Esophagus muscularis mucosa (tissue), 4 donors: ENCODE measurements around the gene CCDC194. TPM values are rescaled to one million over a fixed set of nuclear protein-coding genes. Genes with fewer than 3 reads are reported as not detected.

Experiments used
- DNase-seq: peaks from one replicate; pipeline ENCODE4 v3.0.0-alpha.2; 2017; ENCODE audit errors: extremely low spot score
- H3K27ac ChIP-seq, 4 donors: fragments of 200-600 bp; sonication (generic); replicated peaks in 1 of 4; 1 replicate in 3 of 4; 2 replicates in 1 of 4; pipeline ENCODE4 v1.5.1; 2016 to 2019; ENCODE audit warnings: mild to moderate bottlenecking in 1 of 4
- H3K27me3 ChIP-seq, 4 donors: fragments of 200-600 bp; sonication (generic); one replicate each; pipeline versions ENCODE4 v1.5.1 to v1.6.0; 2016 to 2019
- H3K36me3 ChIP-seq, 4 donors: fragments of 200-600 bp; sonication (generic); one replicate each; pipeline ENCODE4 v1.5.1; 2016 to 2019
- H3K4me1 ChIP-seq, 4 donors: fragments of 200-600 bp; sonication (generic); one replicate each; pipeline ENCODE4 v1.5.1; 2016 to 2019
- H3K4me3 ChIP-seq, 4 donors: fragments of 200-600 bp; sonication (generic); 1 replicate in 2 of 4; 2 replicates in 2 of 4; pipeline ENCODE4 v1.5.1; 2016 to 2019; ENCODE audit warnings: mild to moderate bottlenecking in 4 of 4, moderate library complexity in 1 of 4
- H3K9me3 ChIP-seq, 4 donors: fragments of 200-600 bp; sonication (generic); 1 replicate in 3 of 4; 2 replicates in 1 of 4; pipeline ENCODE4 v1.5.1; 2016 to 2019
- EP300 ChIP-seq: sonication (generic); formaldehyde crosslinking; IDR thresholded peaks from one replicate; pipeline ENCODE4 v1.6.1; 2017; ENCODE audit warnings: antibody characterized with exemption
- POLR2A ChIP-seq: fragments of 450-650 bp; IDR thresholded peaks from one replicate; pipeline ENCODE4 v1.6.1; 2017; ENCODE audit warnings: antibody characterized with exemption, moderate library complexity, mild to moderate bottlenecking, low read depth
- POLR2AphosphoS5 ChIP-seq, 2 donors: sonication (generic); formaldehyde crosslinking; IDR thresholded peaks; one replicate each; pipeline ENCODE4 v1.6.1; 2017; ENCODE audit warnings: antibody characterized with exemption in 2 of 2
- WGBS: methylation state at CpG from one replicate; pipeline ENCODE4 v1.1.5; 2018; 5-methylcytosine and 5-hydroxymethylcytosine counted together
- intact Hi-C: fragments of 100-400 bp; cut with DNase I; formaldehyde crosslinking; loops from one replicate; pipeline ENCODE4 v1.15.1; 2023
- total RNA-seq, 4 donors: library from RNA; depleted of rRNA; stranded (reverse); fragments of >200 nt; gene quantifications; one replicate each; pipeline versions ENCODE4 v1.1.0 to v1.2.1, GENCODE V29; 2016
- TF ChIP-seq, protein P1 (sequence below), 3 experiments: fragments of 200-600 bp in 2 of 3; fragments of 450-650 bp in 1 of 3; sonication (generic) in 2 of 3; IDR thresholded peaks; one replicate each; pipeline ENCODE4 v1.5.1; 2017 to 2019; ENCODE audit warnings: antibody characterized with exemption in 3 of 3, mild to moderate bottlenecking in 2 of 3, moderate library complexity in 1 of 3

CCDC194 gene
- total RNA-seq, 4 donors from 2014 or later, result not detected

DNA sequence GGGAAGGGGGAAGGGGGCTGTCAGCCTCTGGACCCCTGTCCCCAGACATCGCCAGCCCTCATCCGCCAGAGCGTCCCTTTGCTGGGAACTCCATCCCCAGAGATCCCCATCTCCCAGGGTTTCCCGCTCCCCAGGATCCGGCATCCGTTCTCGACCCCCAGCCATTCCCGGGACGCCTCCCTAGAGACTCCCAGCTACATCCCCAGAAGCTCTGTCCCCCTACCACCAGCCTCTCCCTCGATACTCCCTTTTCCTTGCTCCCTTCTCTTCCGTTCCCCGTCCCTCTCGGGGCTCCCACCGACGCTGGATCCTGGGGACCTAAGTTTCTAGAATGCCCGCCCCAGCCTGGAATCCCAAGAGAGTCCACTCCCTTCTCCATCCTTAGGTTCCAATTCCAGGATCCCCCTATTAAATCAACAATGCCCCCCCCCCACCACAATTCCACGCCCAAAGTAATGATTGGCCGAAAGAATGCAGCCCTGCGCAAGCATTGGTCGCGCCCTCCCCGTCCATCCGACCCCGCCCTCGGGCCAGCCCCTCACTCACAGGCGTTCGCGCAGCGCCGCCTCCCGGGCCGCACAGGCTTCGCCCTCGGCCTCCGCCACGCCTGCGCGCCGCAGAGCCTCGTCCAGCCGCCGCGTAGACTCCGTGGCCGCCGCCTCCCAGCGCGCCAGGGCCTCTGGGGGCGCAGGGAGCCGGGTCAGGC, 3.2 kb downstream of the CCDC194 start:
- 0% methylated on average over 37 of the region's 50 CpGs for WGBS
- Histone ChIP-seq H3K4me1 (peaks cover 11 to 34% (median 30%) of the 10 kb centered on the region in 4 donors), H3K36me3 (no peaks in the 10 kb centered on the region), H3K4me3 (peak overlapping the region; percentile 44 to 61 (median 48)), H3K27me3 (peaks cover 0 to 76% (median 28%) of the 10 kb centered on the region in 4 donors), H3K9me3 (peaks cover 0 to 11% (median 9%) of the 10 kb centered on the region in 4 donors), H3K27ac (no peak overlapping the region)
- TF ChIP-seq, protein P1, sequence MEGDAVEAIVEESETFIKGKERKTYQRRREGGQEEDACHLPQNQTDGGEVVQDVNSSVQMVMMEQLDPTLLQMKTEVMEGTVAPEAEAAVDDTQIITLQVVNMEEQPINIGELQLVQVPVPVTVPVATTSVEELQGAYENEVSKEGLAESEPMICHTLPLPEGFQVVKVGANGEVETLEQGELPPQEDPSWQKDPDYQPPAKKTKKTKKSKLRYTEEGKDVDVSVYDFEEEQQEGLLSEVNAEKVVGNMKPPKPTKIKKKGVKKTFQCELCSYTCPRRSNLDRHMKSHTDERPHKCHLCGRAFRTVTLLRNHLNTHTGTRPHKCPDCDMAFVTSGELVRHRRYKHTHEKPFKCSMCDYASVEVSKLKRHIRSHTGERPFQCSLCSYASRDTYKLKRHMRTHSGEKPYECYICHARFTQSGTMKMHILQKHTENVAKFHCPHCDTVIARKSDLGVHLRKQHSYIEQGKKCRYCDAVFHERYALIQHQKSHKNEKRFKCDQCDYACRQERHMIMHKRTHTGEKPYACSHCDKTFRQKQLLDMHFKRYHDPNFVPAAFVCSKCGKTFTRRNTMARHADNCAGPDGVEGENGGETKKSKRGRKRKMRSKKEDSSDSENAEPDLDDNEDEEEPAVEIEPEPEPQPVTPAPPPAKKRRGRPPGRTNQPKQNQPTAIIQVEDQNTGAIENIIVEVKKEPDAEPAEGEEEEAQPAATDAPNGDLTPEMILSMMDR (IDR thresholded peaks at IDR 0.05), result peak; percentile 59 to 74 (median 73)
- peak in 1 of 2 donors; percentile 44 for TF ChIP-seq POLR2AphosphoS5 (IDR thresholded peaks at IDR 0.05)
- no peak for TF ChIP-seq POLR2A
- peak; percentile 95 for DNase-seq
- intact Hi-C loops, result loop anchor here (5.0 kb wide), 1 partner anchor 99 kb away; no protein-coding TSS in a partner anchor

DNA sequence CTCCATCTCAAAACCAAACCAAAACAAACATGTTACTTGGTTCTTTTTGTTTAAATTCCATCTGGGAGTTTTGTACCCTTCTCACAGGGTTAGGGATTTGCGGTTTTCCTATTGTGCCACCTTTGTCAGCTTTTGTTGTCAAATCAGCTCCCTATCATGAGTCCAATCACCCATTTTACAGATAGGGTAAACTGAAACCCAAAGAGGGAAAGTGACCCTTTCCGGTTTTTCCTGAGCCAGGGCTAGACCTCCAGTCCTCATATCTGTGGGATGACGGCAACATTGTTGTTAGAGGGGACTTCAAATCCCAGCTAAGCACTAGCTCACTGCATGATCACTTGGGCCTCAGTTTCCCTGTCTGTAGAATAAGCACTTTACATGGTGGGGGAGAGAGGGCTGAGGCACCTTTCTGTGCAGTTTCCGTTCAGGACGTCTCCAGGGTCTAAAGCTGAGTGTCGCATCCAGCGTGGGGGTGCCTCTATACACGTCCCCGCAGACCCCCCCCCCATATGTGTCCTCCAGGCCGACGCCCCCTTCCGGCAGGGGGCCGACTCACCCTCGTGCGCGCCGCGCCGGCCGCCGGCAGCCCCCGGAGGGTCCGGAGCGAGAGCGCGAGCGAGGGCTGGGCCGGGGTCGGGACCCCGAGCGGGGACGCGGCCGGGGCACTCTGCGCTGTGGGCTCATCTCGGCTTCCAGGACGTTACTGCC, 3.9 kb downstream of the CCDC194 start:
- no peak overlapping the region for H3K27ac ChIP-seq
- H3K9me3 ChIP-seq, result peaks cover 0 to 11% (median 9%) of the 10 kb centered on the region in 4 donors
- WGBS, result 10% methylated on average over 20 of the region's 37 CpGs
- H3K27me3 ChIP-seq, result peaks cover 0 to 74% (median 28%) of the 10 kb centered on the region in 4 donors
- peak overlapping the region; percentile 44 to 61 (median 48) for H3K4me3 ChIP-seq
- peaks cover 11 to 36% (median 30%) of the 10 kb centered on the region in 4 donors for H3K4me1 ChIP-seq
- intact Hi-C loops, result loop anchor here (5.0 kb wide), 1 partner anchor 98 kb away; no protein-coding TSS in a partner anchor
- DNase-seq, result no peak
- no peak for TF ChIP-seq POLR2A
- no peak for TF ChIP-seq EP300
- TF ChIP-seq POLR2AphosphoS5 (IDR thresholded peaks at IDR 0.05), result no peak
- TF ChIP-seq, protein P1 (IDR thresholded peaks at IDR 0.05), result no peak
- no peaks in the 10 kb centered on the region for H3K36me3 ChIP-seq

DNA sequence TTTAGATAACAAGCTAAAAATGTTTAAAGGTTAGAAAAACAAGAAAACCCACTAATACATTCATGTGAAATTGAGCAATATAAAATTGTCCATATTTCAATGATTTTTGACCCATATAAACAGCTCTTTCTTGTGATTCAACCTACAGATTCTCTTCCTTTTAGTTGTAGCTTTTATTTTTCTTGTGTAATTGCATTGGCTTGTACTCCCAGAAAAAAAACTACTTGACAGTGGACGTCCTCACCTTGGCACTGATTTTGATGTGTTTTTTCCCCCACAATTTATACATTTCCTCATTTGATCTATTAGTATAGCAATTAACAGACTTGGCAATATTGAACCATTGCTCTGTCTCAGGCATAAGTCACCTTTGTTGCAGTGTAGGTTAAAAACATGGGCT, 4.7 kb downstream of the CCDC194 start:
- no peak for DNase-seq
- H3K4me3 ChIP-seq, result no peak overlapping the region
- TF ChIP-seq POLR2AphosphoS5 (IDR thresholded peaks at IDR 0.05) (no peak), EP300 (no peak)
- TF ChIP-seq, protein P1 (IDR thresholded peaks at IDR 0.05), result no peak
- peaks cover 8 to 31% (median 28%) of the 10 kb centered on the region in 4 donors for H3K4me1 ChIP-seq
- no peaks in the 10 kb centered on the region for H3K36me3 ChIP-seq
- 47% methylated on average over 1 of the region's 1 CpG for WGBS
- H3K27ac ChIP-seq, result no peak overlapping the region
- intact Hi-C loops, result no loop called here
- H3K9me3 ChIP-seq, result peaks cover 0 to 11% (median 9%) of the 10 kb centered on the region in 4 donors
- H3K27me3 ChIP-seq, result peaks cover 0 to 66% (median 25%) of the 10 kb centered on the region in 4 donors

DNA sequence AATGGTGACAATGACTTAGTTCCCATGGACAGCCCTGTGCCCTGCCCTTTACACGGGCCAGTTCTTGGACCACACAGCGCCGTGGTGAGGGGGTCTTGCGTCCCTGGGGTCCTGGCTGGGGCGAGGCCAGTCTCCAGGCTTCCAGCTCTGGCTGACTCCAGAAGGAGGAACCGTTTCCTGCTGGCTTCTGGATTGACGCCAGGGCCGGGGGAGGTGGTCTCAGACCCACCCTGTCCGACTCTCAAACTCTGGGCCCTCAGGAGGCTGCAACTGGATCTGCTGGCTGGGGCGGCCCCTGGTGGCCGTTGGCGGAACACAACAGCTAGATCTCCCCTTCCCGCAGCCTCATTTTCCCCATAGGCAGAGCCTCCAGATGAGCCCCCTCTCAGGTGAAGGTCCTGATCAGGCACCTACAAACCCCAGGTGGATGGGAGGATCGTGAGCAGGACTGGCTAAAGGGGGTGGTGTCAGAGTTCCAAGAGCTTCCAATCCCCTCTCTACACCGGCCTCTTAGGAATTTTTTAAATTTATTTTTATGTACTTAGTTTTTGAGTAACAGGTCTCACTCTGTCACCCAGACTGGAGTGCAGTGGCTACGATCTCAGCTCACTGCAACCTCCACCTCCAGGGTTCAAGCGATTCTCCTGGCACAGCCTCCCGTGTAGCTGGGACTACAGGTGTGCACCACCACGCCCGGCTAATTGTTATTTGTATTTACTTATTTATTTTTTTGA, 8.0 kb downstream of the CCDC194 start:
- intact Hi-C loops, result loop anchor here (2.0 kb wide), 1 partner anchor 39 kb away; no protein-coding TSS in a partner anchor
- peaks cover 0 to 34% (median 5%) of the 10 kb centered on the region in 4 donors for H3K27me3 ChIP-seq
- no peak for DNase-seq

More for the DNA sequence above, 8.0 kb downstream of the CCDC194 start:
- TF ChIP-seq, protein P1 (IDR thresholded peaks at IDR 0.05), result peak; percentile 78 to 89 (median 84)
- no peak for TF ChIP-seq POLR2A
- no peak for TF ChIP-seq EP300
- no peak for TF ChIP-seq POLR2AphosphoS5 (IDR thresholded peaks at IDR 0.05)
- Histone ChIP-seq H3K27ac (no peak overlapping the region), H3K4me1 (peaks cover 4 to 22% (median 16%) of the 10 kb centered on the region in 4 donors), H3K9me3 (peaks cover 0 to 11% (median 9%) of the 10 kb centered on the region in 4 donors), H3K36me3 (no peaks in the 10 kb centered on the region), H3K4me3 (no peak overlapping the region)
- 59% methylated on average over 8 of the region's 20 CpGs for WGBS
